ENCODE measurements around the gene EBNA1BP2.

GRCh38 chr1:43199093-43199726 is 27.1 kb upstream of the EBNA1BP2 start:
- no peak for TF ChIP-seq CTCF (IDR thresholded peaks at IDR 0.05 in 2 of 3, conservative IDR thresholded peaks at IDR 0.05 in 1 of 3; ENCODE audit: borderline replicate concordance in 1 of 3, insufficient read depth in 1 of 3, low read depth in 2 of 3, low read length in 2 of 3)
- no peak for TF ChIP-seq SP1 (IDR thresholded peaks at IDR 0.05; ENCODE audit: low read depth)
- no peak for TF ChIP-seq FOSL1 (IDR thresholded peaks at IDR 0.05; ENCODE audit: low read depth)
- TF ChIP-seq, protein P1, sequence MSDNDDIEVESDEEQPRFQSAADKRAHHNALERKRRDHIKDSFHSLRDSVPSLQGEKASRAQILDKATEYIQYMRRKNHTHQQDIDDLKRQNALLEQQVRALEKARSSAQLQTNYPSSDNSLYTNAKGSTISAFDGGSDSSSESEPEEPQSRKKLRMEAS (IDR thresholded peaks at IDR 0.05): no peak
- TF ChIP-seq, protein P2, sequence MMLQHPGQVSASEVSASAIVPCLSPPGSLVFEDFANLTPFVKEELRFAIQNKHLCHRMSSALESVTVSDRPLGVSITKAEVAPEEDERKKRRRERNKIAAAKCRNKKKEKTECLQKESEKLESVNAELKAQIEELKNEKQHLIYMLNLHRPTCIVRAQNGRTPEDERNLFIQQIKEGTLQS (IDR thresholded peaks at IDR 0.05): no peak
- no peak for TF ChIP-seq EZH2phosphoT487 (IDR thresholded peaks at IDR 0.05; ENCODE audit: borderline replicate concordance)
- no peak for TF ChIP-seq POLR2A (IDR thresholded peaks at IDR 0.05; ENCODE audit: borderline replicate concordance, extremely low read depth, insufficient read depth, insufficient read length)
- TF ChIP-seq CEBPB (IDR thresholded peaks at IDR 0.05; ENCODE audit: low read depth): no peak
- TF ChIP-seq EZH2 (IDR thresholded peaks at IDR 0.05): no peak
- no peak for TF ChIP-seq JUND (IDR thresholded peaks at IDR 0.05)
